Thyroid gland (tissue), 4 donors: ENCODE results near the gene SUPT5H. TPM values are rescaled to one million over a fixed set of nuclear protein-coding genes. Genes with fewer than 3 reads are reported as not detected.

Experiments
- DNase-seq, 2 donors: peaks; one replicate each; pipeline ENCODE4 v3.0.0-alpha.2; 2019
- H3K27ac ChIP-seq, 3 donors: fragments of 200-600 bp; sonication (generic); 1 replicate in 2 of 3; 2 replicates in 1 of 3; pipeline ENCODE4 v1.5.1; 2016 to 2019; ENCODE audit warnings: mild to moderate bottlenecking in 1 of 3, moderate library complexity in 1 of 3
- H3K27me3 ChIP-seq: fragments of 200-600 bp; sonication (generic); one replicate; pipeline ENCODE4 v1.5.1; 2019
- H3K36me3 ChIP-seq, 2 donors: fragments of 200-600 bp; sonication (generic); one replicate each; pipeline ENCODE4 v1.5.1; 2016 to 2019
- H3K4me1 ChIP-seq, 2 donors: fragments of 200-600 bp; sonication (generic); one replicate each; pipeline ENCODE4 v1.5.1; 2017 to 2019
- H3K4me3 ChIP-seq, 3 donors: fragments of 200-600 bp; sonication (generic); replicated peaks in 1 of 3; 1 replicate in 2 of 3; 2 replicates in 1 of 3; pipeline ENCODE4 v1.5.1; 2016; ENCODE audit warnings: mild to moderate bottlenecking in 1 of 3
- H3K9me3 ChIP-seq: fragments of 200-600 bp; sonication (generic); one replicate; pipeline ENCODE4 v1.5.1; 2017
- POLR2A ChIP-seq, 2 donors: fragments of 450-650 bp; IDR thresholded peaks; one replicate each; pipeline ENCODE4 v1.6.1; 2017; ENCODE audit warnings: antibody characterized with exemption in 2 of 2, mild to moderate bottlenecking in 2 of 2, moderate library complexity in 1 of 2
- WGBS, 2 donors: methylation state at CpG; one replicate each; pipeline ENCODE4 v1.1.5; 2017; 5-methylcytosine and 5-hydroxymethylcytosine counted together
- intact Hi-C: fragments of 100-400 bp; cut with DNase I; formaldehyde crosslinking; loops from one replicate; pipeline ENCODE4 v1.15.1; 2023
- total RNA-seq, 4 donors: library from RNA; depleted of rRNA; stranded (reverse); fragments of >200 nt; gene quantifications; one replicate each; pipeline ENCODE4 v1.2.3, GENCODE V29; 2016
- TF ChIP-seq, protein P1 (sequence below), 6 experiments: fragments of 200-600 bp in 3 of 6; fragments of 450-650 bp in 3 of 6; sonication (generic) in 3 of 6; IDR thresholded peaks; one replicate each; pipeline ENCODE4 v1.5.1; 2016 to 2019; ENCODE audit warnings: antibody characterized with exemption in 6 of 6, mild to moderate bottlenecking in 2 of 6, inconsistent platforms in 1 of 6, moderate library complexity in 1 of 6

SUPT5H gene
- total RNA-seq, 4 donors from 2014 or later: 93.6 to 203 (median 116) TPM

DNA sequence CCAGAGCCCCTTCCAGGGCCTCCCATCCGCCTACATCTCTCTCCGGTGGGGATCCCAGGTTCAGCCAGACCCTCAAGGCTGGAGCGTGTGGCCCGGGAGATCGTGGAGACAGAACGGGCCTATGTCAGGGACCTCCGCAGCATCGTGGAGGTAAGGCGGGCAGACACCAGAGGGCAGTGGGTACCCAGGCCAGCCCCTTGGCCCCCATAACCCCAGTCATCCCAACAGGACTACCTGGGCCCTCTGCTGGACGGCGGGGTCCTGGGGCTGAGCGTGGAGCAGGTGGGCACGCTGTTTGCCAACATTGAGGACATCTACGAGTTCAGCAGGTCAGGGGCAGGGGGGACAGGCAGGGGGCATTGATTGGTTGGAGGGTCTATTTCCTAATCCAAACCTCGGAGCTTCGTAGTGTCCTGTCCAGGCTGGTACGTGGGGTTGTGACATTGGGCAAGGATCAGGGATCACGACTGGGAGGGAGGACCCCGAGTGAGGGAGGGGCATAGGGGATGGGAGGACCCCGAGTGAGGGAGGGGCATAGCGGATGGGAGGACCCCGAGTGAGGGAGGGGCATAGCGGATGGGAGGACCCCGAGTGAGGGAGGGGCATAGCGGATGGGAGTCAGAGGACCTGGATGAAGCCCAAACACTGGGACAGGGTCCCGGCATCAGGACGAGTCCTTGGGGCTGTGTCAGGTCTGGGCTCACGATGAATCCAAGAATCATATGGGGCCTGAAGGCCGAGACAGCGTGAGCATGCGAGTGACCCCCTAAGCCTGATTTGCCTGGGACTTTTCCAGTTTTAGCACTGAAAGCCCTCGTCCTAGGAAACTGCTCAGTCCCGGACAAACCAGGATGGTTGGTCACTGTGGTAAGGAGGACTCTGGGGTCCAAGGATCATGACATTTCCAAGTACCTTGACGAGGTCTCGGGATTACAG lies 30.0 kb upstream of the SUPT5H start:
- TF ChIP-seq, protein P1, sequence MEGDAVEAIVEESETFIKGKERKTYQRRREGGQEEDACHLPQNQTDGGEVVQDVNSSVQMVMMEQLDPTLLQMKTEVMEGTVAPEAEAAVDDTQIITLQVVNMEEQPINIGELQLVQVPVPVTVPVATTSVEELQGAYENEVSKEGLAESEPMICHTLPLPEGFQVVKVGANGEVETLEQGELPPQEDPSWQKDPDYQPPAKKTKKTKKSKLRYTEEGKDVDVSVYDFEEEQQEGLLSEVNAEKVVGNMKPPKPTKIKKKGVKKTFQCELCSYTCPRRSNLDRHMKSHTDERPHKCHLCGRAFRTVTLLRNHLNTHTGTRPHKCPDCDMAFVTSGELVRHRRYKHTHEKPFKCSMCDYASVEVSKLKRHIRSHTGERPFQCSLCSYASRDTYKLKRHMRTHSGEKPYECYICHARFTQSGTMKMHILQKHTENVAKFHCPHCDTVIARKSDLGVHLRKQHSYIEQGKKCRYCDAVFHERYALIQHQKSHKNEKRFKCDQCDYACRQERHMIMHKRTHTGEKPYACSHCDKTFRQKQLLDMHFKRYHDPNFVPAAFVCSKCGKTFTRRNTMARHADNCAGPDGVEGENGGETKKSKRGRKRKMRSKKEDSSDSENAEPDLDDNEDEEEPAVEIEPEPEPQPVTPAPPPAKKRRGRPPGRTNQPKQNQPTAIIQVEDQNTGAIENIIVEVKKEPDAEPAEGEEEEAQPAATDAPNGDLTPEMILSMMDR (IDR thresholded peaks at IDR 0.05): no peak
- TF ChIP-seq POLR2A (IDR thresholded peaks at IDR 0.05): no peak
- H3K36me3 ChIP-seq: peaks cover 6 to 7% of the 10 kb centered on the region in 2 donors
- H3K27ac ChIP-seq: peak overlapping the region in 2 of 3 donors; percentile 12 to 49
- no peak overlapping the region for H3K4me3 ChIP-seq
- peaks cover 22 to 39% of the 10 kb centered on the region in 2 donors for H3K4me1 ChIP-seq
- 71 to 75% methylated on average over 32 to 34 of the region's 35 CpGs for WGBS, 2 donors
- H3K9me3 ChIP-seq: no peaks in the 10 kb centered on the region
- H3K27me3 ChIP-seq: no peaks in the 10 kb centered on the region
- intact Hi-C loops: no loop called here
- DNase-seq: no peak

DNA sequence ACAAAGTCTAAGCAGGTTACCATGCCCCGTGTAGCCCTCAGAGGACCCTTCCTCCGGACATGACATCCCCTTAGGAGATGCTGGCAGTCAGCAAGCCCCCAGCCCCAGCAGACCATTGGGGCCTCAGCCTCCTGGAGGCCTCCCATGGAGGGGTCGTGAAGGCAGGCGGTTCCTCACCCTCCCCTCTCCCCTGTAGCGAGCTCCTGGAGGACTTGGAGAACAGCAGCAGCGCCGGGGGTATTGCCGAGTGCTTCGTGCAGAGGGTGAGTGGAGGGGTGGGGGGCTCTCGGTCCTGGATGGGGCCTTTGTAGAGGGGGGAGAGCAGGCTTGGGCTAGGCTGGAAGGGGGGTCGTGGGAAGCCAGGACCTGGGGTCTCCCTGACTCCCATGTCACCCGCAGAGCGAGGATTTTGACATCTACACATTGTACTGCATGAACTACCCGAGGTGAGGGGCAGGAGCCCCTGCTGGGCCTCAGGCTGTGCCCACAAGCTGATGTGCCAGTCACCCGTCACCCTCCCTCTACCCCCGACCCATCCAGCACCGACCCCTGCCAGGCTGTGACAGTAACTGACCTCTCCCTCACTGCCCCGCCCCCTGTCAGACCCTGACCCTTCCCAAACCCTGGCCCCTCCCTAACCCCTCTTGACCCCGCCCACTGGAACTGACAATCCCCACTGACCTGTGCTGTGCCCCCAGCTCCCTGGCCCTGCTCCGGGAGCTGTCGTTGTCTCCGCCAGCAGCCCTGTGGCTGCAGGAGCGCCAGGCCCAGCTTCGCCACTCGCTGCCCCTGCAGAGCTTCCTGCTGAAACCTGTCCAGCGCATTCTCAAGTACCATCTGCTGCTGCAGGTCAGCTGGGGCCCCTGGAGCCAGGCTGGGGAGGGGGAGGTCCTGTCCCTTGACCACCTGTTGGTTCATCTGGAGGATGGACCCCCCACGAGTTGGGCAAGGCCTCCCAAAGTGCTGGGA lies 28.9 kb upstream of the SUPT5H start:
- TF ChIP-seq, protein P1 (IDR thresholded peaks at IDR 0.05): no peak
- TF ChIP-seq POLR2A (IDR thresholded peaks at IDR 0.05): no peak
- no peaks in the 10 kb centered on the region for H3K9me3 ChIP-seq
- H3K36me3 ChIP-seq: peaks cover 6 to 7% of the 10 kb centered on the region in 2 donors
- DNase-seq: no peak
- H3K27me3 ChIP-seq: no peaks in the 10 kb centered on the region
- no peak overlapping the region for H3K4me3 ChIP-seq
- WGBS, 2 donors: 77 to 82% methylated on average over 19 to 23 of the region's 27 CpGs
- H3K27ac ChIP-seq: no peak overlapping the region
- intact Hi-C loops: no loop called here
- H3K4me1 ChIP-seq: peaks cover 11 to 28% of the 10 kb centered on the region in 2 donors

DNA sequence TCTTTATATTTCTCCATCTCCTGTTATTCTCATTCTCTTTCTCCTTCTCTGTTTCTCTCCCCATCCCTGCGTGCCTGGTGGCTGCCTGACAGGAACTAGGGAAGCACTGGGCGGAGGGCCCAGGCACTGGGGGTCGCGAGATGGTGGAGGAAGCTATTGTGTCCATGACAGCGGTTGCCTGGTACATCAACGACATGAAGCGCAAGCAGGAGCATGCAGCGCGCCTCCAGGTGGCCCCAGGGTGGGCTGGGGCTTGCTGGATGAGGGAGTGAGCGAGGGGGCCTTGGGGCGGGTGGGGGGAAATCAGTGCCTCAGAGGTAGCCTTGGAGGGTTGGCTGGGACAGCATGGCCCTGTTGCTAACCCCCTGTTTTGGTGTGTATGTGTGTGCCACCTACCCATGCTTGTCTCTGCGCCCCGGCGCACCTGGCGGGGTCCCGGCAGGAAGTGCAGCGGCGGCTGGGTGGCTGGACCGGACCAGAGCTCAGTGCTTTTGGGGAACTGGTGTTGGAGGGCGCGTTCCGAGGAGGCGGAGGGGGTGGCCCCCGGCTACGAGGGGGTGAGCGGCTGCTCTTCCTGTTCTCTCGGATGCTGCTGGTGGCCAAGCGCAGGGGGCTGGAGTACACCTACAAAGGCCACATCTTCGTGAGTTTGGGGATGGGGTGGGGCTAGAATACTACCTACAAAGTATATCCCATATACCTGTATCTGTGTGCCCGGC lies 27.8 kb upstream of the SUPT5H start:
- no peak for TF ChIP-seq POLR2A (IDR thresholded peaks at IDR 0.05)
- TF ChIP-seq, protein P1 (IDR thresholded peaks at IDR 0.05): no peak
- peaks cover 9 to 26% of the 10 kb centered on the region in 2 donors for H3K4me1 ChIP-seq
- 91 to 92% methylated on average over 19 to 30 of the region's 30 CpGs for WGBS, 2 donors
- intact Hi-C loops: no loop called here
- H3K36me3 ChIP-seq: peaks cover 6 to 7% of the 10 kb centered on the region in 2 donors
- H3K4me3 ChIP-seq: no peak overlapping the region
- no peak overlapping the region for H3K27ac ChIP-seq
- no peaks in the 10 kb centered on the region for H3K9me3 ChIP-seq
- H3K27me3 ChIP-seq: no peaks in the 10 kb centered on the region
- no peak for DNase-seq

DNA sequence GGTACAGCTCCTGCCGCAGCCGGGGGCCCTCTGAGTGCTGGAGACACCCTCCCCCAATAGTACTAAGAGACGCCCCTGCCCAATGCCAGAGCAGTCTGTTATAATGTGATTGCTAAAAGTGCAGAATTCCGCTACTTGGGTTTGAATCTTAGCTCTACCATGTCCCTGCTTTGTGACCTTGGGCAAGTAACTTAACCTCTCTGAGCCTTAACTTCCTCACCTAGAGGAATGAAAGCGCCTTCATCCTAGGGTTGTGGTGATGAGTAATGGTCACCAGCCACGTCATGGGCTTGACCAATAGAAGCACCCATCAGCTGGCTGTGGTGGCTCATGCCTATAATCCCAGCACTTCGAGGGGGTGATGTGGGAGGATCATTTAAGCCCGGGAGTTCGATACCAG lies 26.4 kb upstream of the SUPT5H start:
- Histone ChIP-seq H3K4me3 (no peak overlapping the region), H3K4me1 (peaks cover 3 to 24% of the 10 kb centered on the region in 2 donors), H3K27me3 (no peaks in the 10 kb centered on the region), H3K36me3 (peaks cover 6 to 7% of the 10 kb centered on the region in 2 donors), H3K27ac (no peak overlapping the region), H3K9me3 (no peaks in the 10 kb centered on the region)
- TF ChIP-seq, protein P1 (IDR thresholded peaks at IDR 0.05): no peak
- no peak for TF ChIP-seq POLR2A (IDR thresholded peaks at IDR 0.05)
- intact Hi-C loops: no loop called here
- WGBS, 2 donors: 87 to 90% methylated on average over 8 to 9 of the region's 9 CpGs
- no peak for DNase-seq
